Measurements from ENCODE around the gene STXBP4.

The STXBP4 gene

GRCh38 chr17:55208078-55208812 is 239.7 kb downstream of the STXBP4 start:
- H3K4me3 ChIP-seq (ENCODE audit: low read length), result no peak overlapping the region
- DNase-seq (ENCODE audit: low read depth), result no peak
- peaks cover 11% of the 10 kb centered on the region for H3K9me3 ChIP-seq (ENCODE audit: control insufficient read depth, low read length)
- no peaks in the 10 kb centered on the region for H3K36me3 ChIP-seq (ENCODE audit: control insufficient read depth, insufficient read depth, low read length, severe bottlenecking)
- H3K4me1 ChIP-seq (ENCODE audit: control insufficient read depth, insufficient read depth, low read length), result no peaks in the 10 kb centered on the region
- H3K9ac ChIP-seq (ENCODE audit: low read length), result no peak overlapping the region
- H3K27me3 ChIP-seq (replicated peaks; ENCODE audit: control insufficient read depth, insufficient read depth, low read length), result no peaks in the 10 kb centered on the region

GRCh38 chr17:55210292-55210691 is 241.7 kb downstream of the STXBP4 start:
- Histone ChIP-seq H3K36me3 (ENCODE audit: control insufficient read depth, insufficient read depth, low read length, severe bottlenecking) (no peaks in the 10 kb centered on the region), H3K4me1 (ENCODE audit: control insufficient read depth, insufficient read depth, low read length) (no peaks in the 10 kb centered on the region), H3K4me3 (ENCODE audit: low read length) (no peak overlapping the region), H3K9me3 (ENCODE audit: control insufficient read depth, low read length) (no peaks in the 10 kb centered on the region), H3K27me3 (replicated peaks; ENCODE audit: control insufficient read depth, insufficient read depth, low read length) (no peaks in the 10 kb centered on the region), H3K9ac (ENCODE audit: low read length) (no peak overlapping the region)
- DNase-seq (ENCODE audit: low read depth), result peak; percentile 15

DNA sequence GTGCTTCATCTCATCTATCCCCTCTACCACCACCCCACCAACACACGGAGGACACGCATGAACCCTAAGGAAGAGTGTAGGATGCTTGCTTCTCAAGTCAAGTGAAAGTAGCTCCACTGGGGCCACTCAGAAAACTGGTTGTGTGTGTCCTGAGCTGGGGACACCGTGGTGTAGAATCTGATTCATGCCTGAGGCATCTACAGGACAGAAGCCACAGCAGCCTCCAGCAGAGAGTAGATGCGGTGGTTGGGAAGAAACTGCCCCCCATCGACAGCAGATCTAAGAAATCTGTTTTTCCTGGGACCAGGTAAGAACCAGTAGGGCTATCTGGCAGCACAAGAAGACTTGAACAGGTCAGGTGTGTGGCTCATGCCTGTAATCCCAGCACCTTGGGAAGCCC is 244.3 kb downstream of the STXBP4 start:
- Histone ChIP-seq H3K4me1 (ENCODE audit: control insufficient read depth, insufficient read depth, low read length) (no peaks in the 10 kb centered on the region), H3K27me3 (replicated peaks; ENCODE audit: control insufficient read depth, insufficient read depth, low read length) (no peaks in the 10 kb centered on the region), H3K36me3 (ENCODE audit: control insufficient read depth, insufficient read depth, low read length, severe bottlenecking) (no peaks in the 10 kb centered on the region), H3K4me3 (ENCODE audit: low read length) (no peak overlapping the region), H3K9me3 (ENCODE audit: control insufficient read depth, low read length) (no peaks in the 10 kb centered on the region), H3K9ac (ENCODE audit: low read length) (no peak overlapping the region)
- no peak for DNase-seq (ENCODE audit: low read depth)

- no peaks in the 10 kb centered on the region for H3K27me3 ChIP-seq (replicated peaks; ENCODE audit: control insufficient read depth, insufficient read depth, low read length)
- H3K36me3 ChIP-seq (ENCODE audit: control insufficient read depth, insufficient read depth, low read length, severe bottlenecking), result no peaks in the 10 kb centered on the region
- no peak for DNase-seq (ENCODE audit: low read depth)
- H3K9ac ChIP-seq (ENCODE audit: low read length), result no peak overlapping the region
- H3K4me3 ChIP-seq (ENCODE audit: low read length), result no peak overlapping the region
- peaks cover 5% of the 10 kb centered on the region for H3K4me1 ChIP-seq (ENCODE audit: control insufficient read depth, insufficient read depth, low read length)
- H3K9me3 ChIP-seq (ENCODE audit: control insufficient read depth, low read length), result no peaks in the 10 kb centered on the region
Measured at GRCh38 chr17:55215711-55216110, 247.1 kb downstream of the STXBP4 start.

- peaks cover 5% of the 10 kb centered on the region for H3K4me1 ChIP-seq (ENCODE audit: control insufficient read depth, insufficient read depth, low read length)
- no peaks in the 10 kb centered on the region for H3K9me3 ChIP-seq (ENCODE audit: control insufficient read depth, low read length)
- DNase-seq (ENCODE audit: low read depth), result no peak
- H3K9ac ChIP-seq (ENCODE audit: low read length), result no peak overlapping the region
- H3K36me3 ChIP-seq (ENCODE audit: control insufficient read depth, insufficient read depth, low read length, severe bottlenecking), result no peaks in the 10 kb centered on the region
- H3K4me3 ChIP-seq (ENCODE audit: low read length), result no peak overlapping the region
- H3K27me3 ChIP-seq (replicated peaks; ENCODE audit: control insufficient read depth, insufficient read depth, low read length), result no peaks in the 10 kb centered on the region
Measured at GRCh38 chr17:55216888-55217287, 248.3 kb downstream of the STXBP4 start.

GRCh38 chr17:55219459-55219858 is 250.9 kb downstream of the STXBP4 start:
- H3K27me3 ChIP-seq (replicated peaks; ENCODE audit: control insufficient read depth, insufficient read depth, low read length), result no peaks in the 10 kb centered on the region
- H3K9me3 ChIP-seq (ENCODE audit: control insufficient read depth, low read length), result no peaks in the 10 kb centered on the region
- no peak overlapping the region for H3K9ac ChIP-seq (ENCODE audit: low read length)
- no peaks in the 10 kb centered on the region for H3K36me3 ChIP-seq (ENCODE audit: control insufficient read depth, insufficient read depth, low read length, severe bottlenecking)
- H3K4me3 ChIP-seq (ENCODE audit: low read length), result no peak overlapping the region
- peaks cover 5% of the 10 kb centered on the region for H3K4me1 ChIP-seq (ENCODE audit: control insufficient read depth, insufficient read depth, low read length)
- no peak for DNase-seq (ENCODE audit: low read depth)

GRCh38 chr17:55219934-55220333 is 251.4 kb downstream of the STXBP4 start:
- H3K4me1 ChIP-seq (ENCODE audit: control insufficient read depth, insufficient read depth, low read length), result peaks cover 5% of the 10 kb centered on the region

More at GRCh38 chr17:55219934-55220333, 251.4 kb downstream of the STXBP4 start:
- no peak for DNase-seq (ENCODE audit: low read depth)
- no peak overlapping the region for H3K4me3 ChIP-seq (ENCODE audit: low read length)
- no peak overlapping the region for H3K9ac ChIP-seq (ENCODE audit: low read length)
- H3K9me3 ChIP-seq (ENCODE audit: control insufficient read depth, low read length), result no peaks in the 10 kb centered on the region
- peaks cover 4% of the 10 kb centered on the region for H3K27me3 ChIP-seq (replicated peaks; ENCODE audit: control insufficient read depth, insufficient read depth, low read length)
- H3K36me3 ChIP-seq (ENCODE audit: control insufficient read depth, insufficient read depth, low read length, severe bottlenecking), result no peaks in the 10 kb centered on the region

Data from adipocyte (in vitro differentiated cells).